ENCODE data around the gene FGGY.

FGGY gene

GRCh38 chr1:59473831-59474230 is 176.9 kb downstream of the FGGY start:
- TF ChIP-seq POLR2A (IDR thresholded peaks at IDR 0.05; ENCODE audit: low read depth, low read length) = no peak
- no peak for DNase-seq (ENCODE audit: insufficient read length, low spot score)
- FAIRE-seq = no peak

GRCh38 chr1:59474496-59474895 is 177.6 kb downstream of the FGGY start:
- DNase-seq (ENCODE audit: insufficient read length, low spot score) (no peak), FAIRE-seq (no peak)
- TF ChIP-seq POLR2A (IDR thresholded peaks at IDR 0.05; ENCODE audit: low read depth, low read length) = no peak

- FAIRE-seq = no peak
- no peak for TF ChIP-seq POLR2A (IDR thresholded peaks at IDR 0.05; ENCODE audit: low read depth, low read length)
- DNase-seq (ENCODE audit: insufficient read length, low spot score) = no peak
Observed at GRCh38 chr1:59475737-59476136, 178.8 kb downstream of the FGGY start.

GRCh38 chr1:59477286-59477685 is 180.4 kb downstream of the FGGY start:
- TF ChIP-seq POLR2A (IDR thresholded peaks at IDR 0.05; ENCODE audit: low read depth, low read length) = no peak
- FAIRE-seq (peak; percentile 93), DNase-seq (ENCODE audit: insufficient read length, low spot score) (peak; percentile 73)

GRCh38 chr1:59477867-59478266 is 181.0 kb downstream of the FGGY start:
- no peak for FAIRE-seq
- no peak for DNase-seq (ENCODE audit: insufficient read length, low spot score)
- no peak for TF ChIP-seq POLR2A (IDR thresholded peaks at IDR 0.05; ENCODE audit: low read depth, low read length)

GRCh38 chr1:59478822-59479221 is 181.9 kb downstream of the FGGY start:
- TF ChIP-seq POLR2A (IDR thresholded peaks at IDR 0.05; ENCODE audit: low read depth, low read length) = no peak
- FAIRE-seq (no peak), DNase-seq (ENCODE audit: insufficient read length, low spot score) (no peak)

GRCh38 chr1:59480188-59480888 is 183.4 kb downstream of the FGGY start:
- no peak for FAIRE-seq
- no peak for DNase-seq (ENCODE audit: insufficient read length, low spot score)
- TF ChIP-seq POLR2A (IDR thresholded peaks at IDR 0.05; ENCODE audit: low read depth, low read length) = no peak

GRCh38 chr1:59481881-59482505 is 185.1 kb downstream of the FGGY start:
- no peak for DNase-seq (ENCODE audit: insufficient read length, low spot score)
- TF ChIP-seq POLR2A (IDR thresholded peaks at IDR 0.05; ENCODE audit: low read depth, low read length) = no peak
- no peak for FAIRE-seq

GRCh38 chr1:59482986-59483385 is 186.1 kb downstream of the FGGY start:
- no peak for DNase-seq (ENCODE audit: insufficient read length, low spot score)
- FAIRE-seq = no peak
- TF ChIP-seq POLR2A (IDR thresholded peaks at IDR 0.05; ENCODE audit: low read depth, low read length) = no peak

GRCh38 chr1:59484096-59484495 is 187.2 kb downstream of the FGGY start:
- FAIRE-seq = peak; percentile 98
- TF ChIP-seq POLR2A (IDR thresholded peaks at IDR 0.05; ENCODE audit: low read depth, low read length) = no peak

GRCh38 chr1:59485171-59485570 is 188.3 kb downstream of the FGGY start:
- DNase-seq (ENCODE audit: insufficient read length, low spot score) (no peak), FAIRE-seq (no peak)
- no peak for TF ChIP-seq POLR2A (IDR thresholded peaks at IDR 0.05; ENCODE audit: low read depth, low read length)

More at GRCh38 chr1:59484096-59484495, 187.2 kb downstream of the FGGY start:
- peak; percentile 45 for DNase-seq (ENCODE audit: insufficient read length, low spot score)

GRCh38 chr1:59485949-59486348 is 189.1 kb downstream of the FGGY start:
- TF ChIP-seq POLR2A (IDR thresholded peaks at IDR 0.05; ENCODE audit: low read depth, low read length) = no peak
- DNase-seq (ENCODE audit: insufficient read length, low spot score) (no peak), FAIRE-seq (peak; percentile 58)

- no peak for TF ChIP-seq POLR2A (IDR thresholded peaks at IDR 0.05; ENCODE audit: low read depth, low read length)
- DNase-seq (ENCODE audit: insufficient read length, low spot score) (no peak), FAIRE-seq (no peak)
Observed at GRCh38 chr1:59486615-59487014, 189.7 kb downstream of the FGGY start.

- DNase-seq (ENCODE audit: insufficient read length, low spot score) = no peak
- TF ChIP-seq POLR2A (IDR thresholded peaks at IDR 0.05; ENCODE audit: low read depth, low read length) = no peak
- peak; percentile 97 for FAIRE-seq
Observed at GRCh38 chr1:59487335-59488031, 190.6 kb downstream of the FGGY start.

- DNase-seq (ENCODE audit: insufficient read length, low spot score) (no peak), FAIRE-seq (no peak)
- TF ChIP-seq POLR2A (IDR thresholded peaks at IDR 0.05; ENCODE audit: low read depth, low read length) = no peak
Observed at GRCh38 chr1:59492500-59492899, 195.6 kb downstream of the FGGY start.
